ENCODE data around the gene P2RY14. TPM values are rescaled to one million over a fixed set of nuclear protein-coding genes. Genes with fewer than 3 reads are reported as not detected.

P2RY14 gene
- total RNA-seq, 2 donors from 2014 or later = 1.7 to 2.9 TPM

- H3K27ac ChIP-seq = no peak overlapping the region
- no peak overlapping the region for H3K9ac ChIP-seq (ENCODE audit: low read depth in 2 of 2, low read length in 2 of 2)
- intact Hi-C loops (cut with DNase I) = no loop called here
- no peaks in the 10 kb centered on the region for H3K27me3 ChIP-seq
- no peak for DNase-seq
- no peak for TF ChIP-seq CTCF (IDR thresholded peaks at IDR 0.05)
- H3K9me3 ChIP-seq = no peaks in the 10 kb centered on the region
- H3K4me3 ChIP-seq = no peak overlapping the region
- no peaks in the 10 kb centered on the region for H3K36me3 ChIP-seq
- no peaks in the 10 kb centered on the region for H3K4me1 ChIP-seq
Observed at GRCh38 chr3:151209654-151210053, 68.7 kb downstream of the P2RY14 start.

GRCh38 chr3:151206201-151206600 is 72.1 kb downstream of the P2RY14 start:
- no peaks in the 10 kb centered on the region for H3K9me3 ChIP-seq
- intact Hi-C loops (cut with DNase I) = no loop called here

GRCh38 chr3:151205482-151205881 is 72.9 kb downstream of the P2RY14 start:
- intact Hi-C loops (cut with DNase I) = no loop called here

More at GRCh38 chr3:151206201-151206600, 72.1 kb downstream of the P2RY14 start:
- Histone ChIP-seq H3K4me1 (no peaks in the 10 kb centered on the region), H3K9ac (ENCODE audit: low read depth in 2 of 2, low read length in 2 of 2) (no peak overlapping the region), H3K27ac (no peak overlapping the region), H3K4me3 (no peak overlapping the region), H3K36me3 (no peaks in the 10 kb centered on the region), H3K27me3 (no peaks in the 10 kb centered on the region)
- no peak for DNase-seq
- no peak for TF ChIP-seq CTCF (IDR thresholded peaks at IDR 0.05)

GRCh38 chr3:151204530-151205402 is 73.6 kb downstream of the P2RY14 start:
- no peak overlapping the region for H3K9ac ChIP-seq (ENCODE audit: low read depth in 2 of 2, low read length in 2 of 2)
- DNase-seq = no peak
- no peak overlapping the region for H3K4me3 ChIP-seq
- H3K9me3 ChIP-seq = no peaks in the 10 kb centered on the region
- H3K4me1 ChIP-seq = no peaks in the 10 kb centered on the region
- no peaks in the 10 kb centered on the region for H3K27me3 ChIP-seq
- H3K27ac ChIP-seq = no peak overlapping the region
- intact Hi-C loops (cut with DNase I) = no loop called here
- no peak for TF ChIP-seq CTCF (IDR thresholded peaks at IDR 0.05)
- H3K36me3 ChIP-seq = no peaks in the 10 kb centered on the region

More at GRCh38 chr3:151205482-151205881, 72.9 kb downstream of the P2RY14 start:
- Histone ChIP-seq H3K36me3 (no peaks in the 10 kb centered on the region), H3K9ac (ENCODE audit: low read depth in 2 of 2, low read length in 2 of 2) (no peak overlapping the region), H3K27ac (no peak overlapping the region), H3K4me1 (no peaks in the 10 kb centered on the region), H3K4me3 (no peak overlapping the region), H3K27me3 (no peaks in the 10 kb centered on the region), H3K9me3 (no peaks in the 10 kb centered on the region)
- TF ChIP-seq CTCF (IDR thresholded peaks at IDR 0.05) = no peak
- no peak for DNase-seq

GRCh38 chr3:151203051-151203420 is 75.3 kb downstream of the P2RY14 start, which contains the start of gene GPR171:
Gene GPR171 (minus strand): TSS chr3:151203216. CDS start chr3:151199386, 3,830 bp downstream.
- DNase-seq = no peak
- Histone ChIP-seq H3K9ac (ENCODE audit: low read depth in 2 of 2, low read length in 2 of 2) (no peak within 1 kb of the TSS), H3K4me3 (no peak within 1 kb of the TSS), H3K4me1 (no peaks in the 10 kb centered on the region), H3K27ac (no peak within 1 kb of the TSS), H3K36me3 (no peaks in the 10 kb centered on the region), H3K27me3 (no peaks in the 10 kb centered on the region), H3K9me3 (no peaks in the 10 kb centered on the region)
- TF ChIP-seq CTCF (IDR thresholded peaks at IDR 0.05) = no peak
- intact Hi-C loops (cut with DNase I) = no loop called here
